B cell (primary cell): Measurements from ENCODE around the gene MYOD1. TPM values are rescaled to one million over a fixed set of nuclear protein-coding genes. Genes with fewer than 3 reads are reported as not detected.

Experiments
- ATAC-seq: fragments of 200-7000 bp; cut with Tn5 transposase; one replicate; pipeline ENCODE4 v1.10.0; 2021; ENCODE audit warnings: low read depth, mild to moderate bottlenecking, moderate number of reproducible peaks, moderate library complexity
- CTCF ChIA-PET: fragments of 350-600 bp; sonication (Branson Sonifier 250); formaldehyde crosslinking; loops from one replicate; lab custom pipeline; 2021; ENCODE audit warnings: antibody characterized with exemption, inconsistent platforms; lab: Charles Lee
- POLR2A ChIA-PET: fragments of 350-600 bp; sonication (Branson Sonifier 250); formaldehyde crosslinking; loops from one replicate; lab custom pipeline; 2021; ENCODE audit warnings: antibody characterized with exemption; lab: Charles Lee
- DNase-seq: peaks from one replicate; pipeline ENCODE4 v3.0.0; 2013
- H2AFZ ChIP-seq: 2 replicates; pipeline ENCODE4 v1.6.1; 2012; ENCODE audit warnings: mild to moderate bottlenecking, low read depth, low read length; ENCODE audit not compliant: insufficient read depth, poor library complexity, severe bottlenecking
- H3K27ac ChIP-seq, 2 donors: 1 replicate in 1 of 2; 2 replicates in 1 of 2; pipeline ENCODE4 v1.5.1; 2012 to 2013; ENCODE audit warnings: low read length in 2 of 2, mild to moderate bottlenecking in 2 of 2, moderate library complexity in 1 of 2
- H3K27me3 ChIP-seq, 4 experiments: fragments of 200-600 bp in 1 of 4; sonication (generic) in 1 of 4; replicated peaks in 1 of 4; 1 replicate in 2 of 4; 2 replicates in 2 of 4; pipeline versions ENCODE4 v1.6.1 to v1.7.0; 2013 to 2016; ENCODE audit warnings: low read length in 3 of 4, mild to moderate bottlenecking in 2 of 4, mixed read lengths in 1 of 4, moderate library complexity in 1 of 4; ENCODE audit not compliant: insufficient read depth in 4 of 4, control insufficient read depth in 3 of 4; ENCODE audit errors: control extremely low read depth in 1 of 4
- H3K36me3 ChIP-seq, 2 experiments: replicated peaks in 1 of 2; 1 replicate in 1 of 2; 2 replicates in 1 of 2; pipeline versions ENCODE4 v1.6.1 to v1.7.1; 2013; ENCODE audit warnings: low read length in 1 of 2; ENCODE audit not compliant: insufficient read depth in 2 of 2, control insufficient read depth in 1 of 2; ENCODE audit errors: control extremely low read depth in 1 of 2, extremely low read depth in 1 of 2
- H3K4me1 ChIP-seq, 2 donors: fragments of 200-600 bp in 1 of 2; sonication (generic) in 1 of 2; 1 replicate in 1 of 2; 2 replicates in 1 of 2; pipeline versions ENCODE4 v1.5.1 to v1.6.1; 2013 to 2017; ENCODE audit warnings: low read length in 2 of 2; ENCODE audit not compliant: control insufficient read depth in 2 of 2, insufficient read depth in 2 of 2
- H3K4me2 ChIP-seq: replicated peaks from 2 replicates; pipeline ENCODE3; 2012; ENCODE audit warnings: mild to moderate bottlenecking, low read depth, low read length; ENCODE audit not compliant: poor library complexity, severe bottlenecking
- H3K4me3 ChIP-seq, 5 experiments: fragments of 200-600 bp in 1 of 5; sonication (generic) in 1 of 5; 1 replicate in 3 of 5; 2 replicates in 2 of 5; pipeline versions ENCODE4 v1.5.1 to v1.7.0; 2011 to 2016; ENCODE audit warnings: low read length in 4 of 5, mild to moderate bottlenecking in 4 of 5, low read depth in 2 of 5, control low read depth in 1 of 5, moderate library complexity in 1 of 5; ENCODE audit not compliant: insufficient read depth in 1 of 5; ENCODE audit errors: control extremely low read depth in 1 of 5, extremely low read depth in 1 of 5
- H3K79me2 ChIP-seq: fragments of 200-600 bp; sonication (generic); one replicate; pipeline ENCODE4 v1.6.0; 2016; ENCODE audit warnings: low read length; ENCODE audit not compliant: control insufficient read depth, insufficient read depth
- H3K9ac ChIP-seq: fragments of 200-600 bp; sonication (generic); 2 replicates; pipeline ENCODE4 v1.6.1; 2017; ENCODE audit warnings: mild to moderate bottlenecking, low read length, moderate library complexity
- H3K9me3 ChIP-seq, 3 donors: one replicate each; pipeline versions ENCODE4 v1.6.1 to v1.7.1; 2013; ENCODE audit warnings: low read length in 2 of 3; ENCODE audit not compliant: control insufficient read depth in 2 of 3, insufficient read depth in 1 of 3; ENCODE audit errors: control extremely low read depth in 1 of 3
- H4K20me1 ChIP-seq: 2 replicates; pipeline ENCODE4 v1.6.0; 2012; ENCODE audit warnings: mild to moderate bottlenecking, low read length; ENCODE audit not compliant: insufficient read depth, control insufficient read depth, poor library complexity, severe bottlenecking
- H3K27ac Mint-ChIP-seq: one replicate; pipeline ENCODE4 v1.8.0; 2021; ENCODE audit warnings: mixed read lengths
- H3K27me3 Mint-ChIP-seq: one replicate; pipeline ENCODE4 v1.8.0; 2021; ENCODE audit warnings: mixed read lengths
- H3K4me1 Mint-ChIP-seq: one replicate; pipeline ENCODE4 v1.8.0; 2021; ENCODE audit warnings: mixed read lengths
- H3K4me3 Mint-ChIP-seq: one replicate; pipeline ENCODE4 v1.8.0; 2021; ENCODE audit warnings: mixed read lengths
- H3K9me3 Mint-ChIP-seq: one replicate; pipeline ENCODE4 v1.8.0; 2022; ENCODE audit warnings: mixed read lengths; ENCODE audit not compliant: insufficient read depth
- EZH2 ChIP-seq: IDR thresholded peaks from 2 replicates; pipeline ENCODE4 v1.6.1; 2012; ENCODE audit warnings: borderline replicate concordance, low read depth, mild to moderate bottlenecking, moderate library complexity, low read length; ENCODE audit not compliant: insufficient read depth, poor library complexity, severe bottlenecking
- WGBS: methylation state at CpG from one replicate; pipeline ENCODE4 v1.1.5; 2013; ENCODE audit warnings: missing lambda C conversion rate; ENCODE audit not compliant: insufficient coverage; 5-methylcytosine and 5-hydroxymethylcytosine counted together
- intact Hi-C: fragments of 100-400 bp; cut with micrococcal nuclease; formaldehyde crosslinking; loops from one replicate; pipeline ENCODE4 v1.10.0; 2022
- polyA plus RNA-seq: library from polyadenylated mRNA; depleted of rRNA; stranded (reverse); fragments of >200 nt; gene quantifications from 2 replicates; pipeline ENCODE4 v1.2.3, GENCODE V29; 2012
- total RNA-seq, 2 donors: library from RNA; stranded (reverse); fragments of 120-200 nt in 1 of 2; gene quantifications; 1 replicate in 1 of 2; 2 replicates in 1 of 2; pipeline versions ENCODE4 v1.2.3 to v1.2.4, GENCODE V29; 2013 to 2022
- TF ChIP-seq, protein P1 (sequence below): fragments of 200-600 bp; IDR thresholded peaks from one replicate; pipeline ENCODE4 v1.8.0; 2022; ENCODE audit warnings: antibody characterized with exemption, mild to moderate bottlenecking

The MYOD1 gene
- total and polyA plus RNA-seq, 2 donors (not counting 1 experiment from before 2014, with no cell fraction given) = not detected

DNA sequence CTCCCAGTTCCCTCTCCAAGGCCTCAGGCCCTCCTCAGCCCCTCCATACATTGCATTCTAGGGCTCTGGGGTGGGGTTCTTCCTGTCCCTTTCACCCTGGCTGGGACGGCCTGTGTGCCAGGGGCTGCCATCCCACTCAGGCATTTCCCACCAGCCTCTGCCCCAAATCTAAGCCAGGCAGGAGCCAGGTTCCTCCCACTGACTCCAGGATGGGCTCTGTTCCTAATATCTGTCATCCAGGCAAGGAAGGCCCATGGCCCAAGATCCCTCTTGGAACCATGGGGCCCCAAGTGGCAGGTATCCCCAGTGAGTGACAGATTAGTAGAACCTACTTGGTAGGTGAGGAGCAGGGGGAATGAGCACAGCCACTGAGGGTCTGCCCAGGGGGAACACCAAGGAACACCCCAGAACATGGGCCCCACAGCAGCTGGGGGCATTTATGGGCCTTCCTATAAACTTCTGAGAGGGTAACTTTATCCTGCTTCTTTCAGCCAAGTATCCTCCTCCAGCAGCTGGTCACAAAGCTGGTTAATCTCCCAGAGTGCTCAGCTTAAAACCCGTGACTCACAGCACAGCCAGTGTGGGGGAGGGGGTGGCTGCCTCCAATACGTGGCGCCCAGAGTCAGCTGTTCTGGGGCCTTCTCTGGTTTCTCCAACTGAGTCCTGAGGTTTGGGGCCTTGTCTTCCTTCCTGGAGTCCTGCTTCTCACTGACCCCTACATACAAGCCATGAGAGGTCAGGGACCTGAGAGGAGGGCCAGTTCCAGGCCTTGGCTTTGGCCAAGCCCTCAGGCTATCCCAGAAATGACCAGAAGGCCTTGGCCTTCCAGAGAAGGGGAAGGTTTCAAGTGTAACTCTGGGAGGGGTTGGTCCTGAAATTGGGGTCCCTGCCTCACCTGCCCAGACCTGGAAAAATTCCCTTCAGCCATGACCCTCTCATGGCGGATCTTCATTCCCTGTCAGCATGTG lies 19.9 kb upstream of the MYOD1 start:
- no peak for DNase-seq
- Mint-ChIP-seq H3K27ac (no peak overlapping the region), H3K27me3 (peaks cover 34% of the 10 kb centered on the region), H3K9me3 (peaks cover 8% of the 10 kb centered on the region), H3K4me1 (peaks cover 4% of the 10 kb centered on the region), H3K4me3 (no peak overlapping the region)
- Histone ChIP-seq H3K27me3 (peaks cover 0 to 38% (median 5%) of the 10 kb centered on the region in 4 experiments), H3K9ac (no peak overlapping the region), H3K79me2 (no peaks in the 10 kb centered on the region), H3K4me3 (no peak overlapping the region), H3K9me3 (peaks cover 0 to 4% (median 0%) of the 10 kb centered on the region in 3 donors), H3K36me3 (no peaks in the 10 kb centered on the region), H3K27ac (no peak overlapping the region), H2AFZ (no peak overlapping the region), H4K20me1 (no peaks in the 10 kb centered on the region), H3K4me1 (no peaks in the 10 kb centered on the region), H3K4me2 (no peak overlapping the region)
- WGBS = 100% methylated on average over 4 of the region's 5 CpGs
- TF ChIP-seq, protein P1, sequence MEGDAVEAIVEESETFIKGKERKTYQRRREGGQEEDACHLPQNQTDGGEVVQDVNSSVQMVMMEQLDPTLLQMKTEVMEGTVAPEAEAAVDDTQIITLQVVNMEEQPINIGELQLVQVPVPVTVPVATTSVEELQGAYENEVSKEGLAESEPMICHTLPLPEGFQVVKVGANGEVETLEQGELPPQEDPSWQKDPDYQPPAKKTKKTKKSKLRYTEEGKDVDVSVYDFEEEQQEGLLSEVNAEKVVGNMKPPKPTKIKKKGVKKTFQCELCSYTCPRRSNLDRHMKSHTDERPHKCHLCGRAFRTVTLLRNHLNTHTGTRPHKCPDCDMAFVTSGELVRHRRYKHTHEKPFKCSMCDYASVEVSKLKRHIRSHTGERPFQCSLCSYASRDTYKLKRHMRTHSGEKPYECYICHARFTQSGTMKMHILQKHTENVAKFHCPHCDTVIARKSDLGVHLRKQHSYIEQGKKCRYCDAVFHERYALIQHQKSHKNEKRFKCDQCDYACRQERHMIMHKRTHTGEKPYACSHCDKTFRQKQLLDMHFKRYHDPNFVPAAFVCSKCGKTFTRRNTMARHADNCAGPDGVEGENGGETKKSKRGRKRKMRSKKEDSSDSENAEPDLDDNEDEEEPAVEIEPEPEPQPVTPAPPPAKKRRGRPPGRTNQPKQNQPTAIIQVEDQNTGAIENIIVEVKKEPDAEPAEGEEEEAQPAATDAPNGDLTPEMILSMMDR = no peak
- TF ChIP-seq EZH2 = no peak
- no peak for ATAC-seq
- ChIA-PET CTCF (no interaction called here), POLR2A (no interaction called here)
- intact Hi-C loops = no loop called here

DNA sequence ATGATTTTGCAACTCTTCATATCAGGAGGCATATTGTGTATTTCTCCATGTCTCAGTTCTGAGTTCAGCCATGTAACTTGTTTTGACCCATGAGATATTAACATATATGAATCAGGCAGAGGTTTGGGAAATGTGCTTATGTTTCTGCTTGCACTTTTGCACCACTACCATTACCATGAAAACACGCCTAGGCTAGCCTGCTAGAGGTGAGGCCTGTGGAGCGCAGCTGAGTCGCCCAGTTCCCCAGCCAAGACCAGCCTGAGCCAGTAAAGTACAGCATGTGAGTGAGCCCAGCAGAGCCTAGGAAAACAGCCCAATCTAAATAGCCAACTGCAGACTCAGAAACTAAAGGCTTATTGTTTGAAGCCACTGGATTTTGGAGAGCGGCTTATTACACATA lies 18.4 kb upstream of the MYOD1 start:
- Histone ChIP-seq H4K20me1 (no peaks in the 10 kb centered on the region), H3K9me3 (peaks cover 0 to 4% (median 0%) of the 10 kb centered on the region in 3 donors), H3K36me3 (no peaks in the 10 kb centered on the region), H3K4me2 (no peak overlapping the region), H3K27ac (no peak overlapping the region), H3K79me2 (no peaks in the 10 kb centered on the region), H3K4me3 (no peak overlapping the region), H2AFZ (no peak overlapping the region), H3K4me1 (no peaks in the 10 kb centered on the region), H3K27me3 (peaks cover 0 to 28% (median 5%) of the 10 kb centered on the region in 4 experiments), H3K9ac (no peak overlapping the region)
- no peak overlapping the region for H3K4me3 Mint-ChIP-seq
- WGBS = 100% methylated on average over 3 of the region's 4 CpGs
- peaks cover 25% of the 10 kb centered on the region for H3K27me3 Mint-ChIP-seq
- ChIA-PET CTCF (no interaction called here), POLR2A (no interaction called here)
- H3K9me3 Mint-ChIP-seq = peaks cover 8% of the 10 kb centered on the region
- TF ChIP-seq EZH2 = no peak
- TF ChIP-seq, protein P1 = no peak
- H3K27ac Mint-ChIP-seq = no peak overlapping the region
- DNase-seq = no peak
- intact Hi-C loops = no loop called here
- no peak for ATAC-seq
- H3K4me1 Mint-ChIP-seq = no peaks in the 10 kb centered on the region
